ENCODE measurements around the gene OLFML2B.

DNA sequence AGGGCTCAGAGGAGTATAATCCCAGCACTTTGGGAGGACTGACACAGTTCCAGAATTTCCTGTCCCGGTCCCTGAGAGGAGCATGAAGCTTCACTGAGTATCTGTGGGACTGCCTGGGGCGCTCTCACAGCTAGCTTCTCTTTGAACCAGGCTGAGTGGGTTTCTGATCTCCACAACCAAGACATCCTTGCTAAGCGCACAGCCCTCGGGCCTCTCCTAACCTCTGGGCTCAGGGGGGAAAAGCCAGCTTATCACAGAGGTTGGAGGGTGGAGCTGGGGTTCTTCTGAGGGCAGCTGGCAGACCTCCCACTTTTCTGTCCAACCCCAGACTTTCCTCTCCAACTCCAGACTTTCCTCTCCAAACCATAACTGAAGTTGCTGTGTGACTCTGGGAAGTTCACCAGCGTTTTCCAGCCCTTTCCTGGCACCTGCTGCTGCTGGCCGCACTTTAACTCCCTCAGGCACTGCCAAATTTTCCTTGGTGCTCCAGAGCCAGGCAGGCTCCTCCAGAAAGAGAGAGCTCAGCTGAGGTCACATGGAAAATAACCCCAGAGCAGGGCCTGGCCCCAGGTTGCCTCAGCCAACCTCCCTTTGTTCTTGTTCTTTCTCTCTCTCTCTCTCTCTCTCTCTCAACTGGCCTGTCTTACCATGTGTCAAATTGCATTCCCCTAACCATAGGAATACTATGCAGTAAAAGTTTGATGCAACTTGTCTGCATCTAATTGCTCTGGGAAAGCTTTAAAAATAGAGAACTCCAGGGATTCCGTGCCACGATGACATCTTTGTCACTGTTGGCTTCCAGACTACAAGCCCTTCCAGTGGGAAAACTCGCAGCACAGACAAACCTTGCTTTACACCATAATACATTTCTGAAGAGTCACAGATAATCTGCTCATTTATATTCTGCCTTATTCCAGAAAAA lies 49.5 kb downstream of the OLFML2B start:
- TF ChIP-seq, protein P1, sequence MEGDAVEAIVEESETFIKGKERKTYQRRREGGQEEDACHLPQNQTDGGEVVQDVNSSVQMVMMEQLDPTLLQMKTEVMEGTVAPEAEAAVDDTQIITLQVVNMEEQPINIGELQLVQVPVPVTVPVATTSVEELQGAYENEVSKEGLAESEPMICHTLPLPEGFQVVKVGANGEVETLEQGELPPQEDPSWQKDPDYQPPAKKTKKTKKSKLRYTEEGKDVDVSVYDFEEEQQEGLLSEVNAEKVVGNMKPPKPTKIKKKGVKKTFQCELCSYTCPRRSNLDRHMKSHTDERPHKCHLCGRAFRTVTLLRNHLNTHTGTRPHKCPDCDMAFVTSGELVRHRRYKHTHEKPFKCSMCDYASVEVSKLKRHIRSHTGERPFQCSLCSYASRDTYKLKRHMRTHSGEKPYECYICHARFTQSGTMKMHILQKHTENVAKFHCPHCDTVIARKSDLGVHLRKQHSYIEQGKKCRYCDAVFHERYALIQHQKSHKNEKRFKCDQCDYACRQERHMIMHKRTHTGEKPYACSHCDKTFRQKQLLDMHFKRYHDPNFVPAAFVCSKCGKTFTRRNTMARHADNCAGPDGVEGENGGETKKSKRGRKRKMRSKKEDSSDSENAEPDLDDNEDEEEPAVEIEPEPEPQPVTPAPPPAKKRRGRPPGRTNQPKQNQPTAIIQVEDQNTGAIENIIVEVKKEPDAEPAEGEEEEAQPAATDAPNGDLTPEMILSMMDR (IDR thresholded peaks at IDR 0.05; ENCODE audit: low read depth, low read length), result no peak
- TF ChIP-seq EZH2phosphoT487 (IDR thresholded peaks at IDR 0.05; ENCODE audit: low read depth), result no peak

Measured in OCI-LY3 (cell line).